ENCODE results near the gene PSMA8.
"Not testable (repeated sequence)": the region's sequence is repeated elsewhere in the genome, so short reads cannot be mapped to it uniquely, and the experiment has no call there.

Gene PSMA8

GRCh38 chr18:26133652-26134051, at the start of gene PSMA8:
Gene PSMA8 (plus strand): TSS chr18:26133869. CDS start chr18:26133966, 97 bp downstream.
- DNase-seq, result no peak

- DNase-seq, result no peak
Measured at GRCh38 chr18:26085056-26085455, 48.6 kb upstream of the PSMA8 start.

GRCh38 chr18:26086959-26087358, 46.7 kb upstream of the PSMA8 start:
- no peak for DNase-seq

DNA sequence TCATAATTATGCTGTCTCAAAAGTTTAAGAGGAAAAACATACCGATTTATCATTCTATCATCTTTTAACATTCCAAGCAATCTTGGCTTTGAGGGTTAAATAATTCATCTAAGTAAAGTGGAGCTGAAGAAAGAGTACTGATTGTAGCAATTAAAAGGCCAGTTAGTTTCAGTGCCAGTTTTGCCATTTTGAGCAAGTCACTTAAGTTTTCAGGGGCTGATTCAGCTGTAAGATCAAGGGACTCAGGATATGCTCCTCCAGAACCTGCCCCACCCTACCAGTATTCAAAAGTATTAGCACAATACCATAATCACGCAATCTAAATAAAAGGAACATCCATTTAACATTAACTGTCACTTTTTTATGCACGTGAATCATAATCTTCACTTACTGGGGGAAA, 45.2 kb upstream of the PSMA8 start:
- DNase-seq, result peak; percentile 55

DNA sequence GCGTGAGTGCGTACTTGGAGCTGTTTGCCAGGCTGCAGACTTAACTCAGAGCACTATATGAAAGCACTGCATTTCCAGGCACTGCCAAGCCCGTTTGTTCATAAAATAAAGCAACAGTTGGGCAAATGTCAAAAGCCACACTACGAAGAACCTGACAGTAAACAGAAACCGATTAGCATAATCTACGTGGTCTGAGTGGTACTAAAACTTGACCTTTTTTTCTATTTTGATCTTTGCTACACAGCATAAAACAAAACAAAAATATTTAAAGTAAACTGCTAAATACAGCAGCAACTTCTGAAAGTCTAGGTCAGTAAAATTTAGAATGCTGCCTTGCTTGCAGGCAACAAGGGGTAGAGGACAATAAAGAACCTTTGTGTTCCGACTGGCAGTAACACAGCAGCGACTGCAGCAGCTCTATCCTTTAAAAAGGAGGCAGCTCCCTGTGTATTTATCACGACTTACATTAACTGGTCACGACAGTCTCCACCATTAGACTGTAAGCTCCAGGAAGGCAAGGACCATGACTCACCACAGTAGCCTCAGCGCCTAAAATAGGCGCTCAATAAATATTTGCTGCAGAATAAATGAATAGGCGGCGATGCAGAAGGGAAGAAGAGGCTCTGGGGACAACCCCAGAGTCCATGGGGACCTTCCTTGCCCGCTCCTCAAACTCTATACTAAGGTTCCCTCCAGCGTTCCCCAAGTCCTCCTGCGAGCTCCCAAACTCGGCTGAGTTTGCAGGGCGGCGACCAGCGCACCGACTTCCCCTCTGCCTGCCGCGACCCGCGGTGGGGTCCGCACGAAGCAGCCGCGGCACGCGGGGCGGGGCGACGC, 44.2 kb upstream of the PSMA8 start:
- peak; percentile 80 for DNase-seq

DNA sequence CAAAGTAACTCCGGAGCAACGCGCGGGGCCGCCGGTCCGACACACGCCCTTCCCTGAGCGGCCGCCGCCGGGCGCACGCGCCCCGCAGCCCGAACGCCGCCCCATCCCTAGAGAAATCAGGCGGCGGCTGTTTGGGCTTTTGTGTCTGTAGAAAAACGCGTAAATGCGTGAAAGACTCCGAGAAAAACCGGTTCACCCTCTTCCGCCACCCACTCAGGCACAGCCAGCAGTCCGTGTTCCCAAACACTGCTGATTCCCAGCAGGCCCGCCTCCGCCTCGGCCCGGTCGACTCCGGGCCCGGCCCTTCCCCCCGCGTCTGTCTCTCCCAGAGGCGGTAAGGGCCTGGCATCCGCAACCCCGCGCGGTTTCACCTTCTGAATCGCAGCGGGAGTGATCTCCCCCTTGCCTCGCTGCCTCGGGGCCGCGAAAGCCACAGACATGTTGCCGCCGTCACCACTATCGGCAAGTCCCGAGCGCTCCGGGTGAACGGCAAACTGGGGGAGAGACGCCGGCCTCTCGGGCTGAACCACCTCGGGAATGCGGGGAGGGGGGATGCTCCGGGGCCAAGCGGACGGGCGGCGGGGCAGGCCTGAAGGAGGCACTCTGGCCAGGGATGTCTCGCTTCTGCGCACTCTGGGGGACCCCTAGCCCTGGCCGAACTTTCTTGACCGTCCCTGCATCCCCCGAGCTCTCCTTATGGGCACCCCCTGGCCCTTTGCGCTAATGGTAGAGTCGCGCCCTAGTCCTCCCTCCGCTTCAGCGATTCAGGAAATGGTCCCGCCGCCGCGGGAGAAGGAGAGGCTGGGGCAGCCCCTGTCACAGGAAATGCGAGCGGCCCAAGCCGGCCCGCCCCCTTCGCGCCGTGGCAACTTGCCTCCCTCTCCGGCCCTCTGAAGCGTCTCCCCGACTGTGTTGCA, 43.3 kb upstream of the PSMA8 start, which contains the start of gene SS18:
Gene SS18 (minus strand): TSS at position 484 of the 917 bp plus-strand sequence. CDS start 44 bp downstream, at position 440.
- DNase-seq, result peak; percentile 98

- peak; percentile 95 for DNase-seq
Measured at GRCh38 chr18:26091047-26091630, 42.5 kb upstream of the PSMA8 start.

- peak; percentile 25 for DNase-seq
Measured at GRCh38 chr18:26096852-26097251, 36.8 kb upstream of the PSMA8 start.

GRCh38 chr18:26097563-26097962, 36.1 kb upstream of the PSMA8 start:
- DNase-seq, result no peak

GRCh38 chr18:26103579-26103978, 30.1 kb upstream of the PSMA8 start:
- peak; percentile 75 for DNase-seq

- no peak for DNase-seq
Measured at GRCh38 chr18:26104035-26104434, 29.6 kb upstream of the PSMA8 start.

DNA sequence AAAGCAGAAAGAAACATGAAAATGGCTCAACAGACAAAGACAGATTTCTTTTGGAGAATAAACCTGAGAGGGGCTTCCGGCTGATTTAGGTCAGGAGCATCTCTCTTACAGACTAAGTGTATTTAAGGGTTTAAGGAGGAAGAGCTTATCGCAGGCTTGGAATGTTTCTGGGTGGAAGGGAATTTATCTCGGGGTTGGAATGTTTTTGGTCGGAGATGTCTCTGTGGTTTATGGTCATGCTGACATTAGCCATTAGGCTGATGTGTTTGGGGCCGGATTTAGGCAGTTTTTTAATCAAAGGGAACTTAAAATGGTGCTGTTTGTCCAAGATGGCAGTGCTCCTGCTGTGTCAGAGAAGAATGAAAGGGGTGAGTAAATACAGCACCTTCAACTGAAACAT, 14.4 kb upstream of the PSMA8 start:
- no peak for DNase-seq

DNA sequence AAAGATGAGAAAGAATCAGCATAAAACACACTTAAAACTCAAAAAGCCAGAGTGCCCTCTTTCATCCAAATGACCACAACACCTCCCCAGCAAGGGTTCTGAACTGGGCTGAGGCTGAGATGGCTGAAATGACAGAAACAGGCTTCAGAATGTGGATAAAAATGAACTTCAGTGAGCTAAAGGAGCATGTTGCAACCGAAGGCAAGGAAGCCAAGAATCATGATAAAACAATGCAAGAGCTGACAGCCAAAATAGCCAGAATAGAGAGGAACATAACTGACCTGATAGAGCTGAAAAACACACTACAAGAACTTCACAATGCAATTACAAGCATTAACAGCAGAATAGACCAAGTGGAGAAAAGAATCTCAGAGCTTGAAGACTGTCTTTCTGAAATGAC, 12.2 kb upstream of the PSMA8 start:
- DNase-seq, result peak; percentile 56

DNA sequence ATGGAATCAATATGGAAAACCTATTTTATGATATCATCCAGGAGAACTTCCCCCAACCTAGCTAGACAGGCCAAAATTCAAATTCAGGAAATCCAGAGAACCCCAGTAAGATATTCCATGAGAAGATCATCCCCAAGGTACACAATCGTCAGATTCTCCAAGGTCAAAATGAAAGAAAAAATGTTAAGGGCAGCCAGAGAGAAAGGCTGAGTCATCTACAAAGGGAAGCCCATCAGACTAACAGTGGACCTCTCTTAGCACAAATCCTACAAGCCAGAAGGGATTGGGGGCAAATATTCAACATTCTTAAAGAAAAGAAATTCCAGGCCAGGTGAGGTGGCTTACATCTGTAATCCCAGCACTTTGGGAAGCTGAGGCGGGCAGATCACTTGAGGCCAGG, 11.7 kb upstream of the PSMA8 start:
- DNase-seq, result peak; percentile 52

DNA sequence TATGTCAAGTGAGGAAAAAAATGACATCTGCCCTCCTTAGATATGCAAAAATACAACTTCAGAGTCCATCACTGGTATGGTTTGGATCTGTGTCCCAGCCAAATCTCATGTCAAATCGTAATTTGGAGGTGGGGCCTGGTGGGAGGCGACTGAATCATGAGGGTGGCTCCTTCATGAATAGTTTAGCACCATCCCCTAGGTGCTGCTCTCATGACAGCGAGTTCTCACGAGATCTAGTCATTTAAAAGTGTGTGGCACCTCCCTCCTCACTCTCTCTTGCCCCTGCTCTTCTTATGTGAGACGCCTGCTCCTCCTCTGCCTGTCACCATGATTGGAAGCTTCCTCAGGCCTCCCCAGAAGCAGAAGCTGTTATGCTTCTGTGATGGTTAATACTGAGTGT, 5.9 kb upstream of the PSMA8 start:
- no peak for DNase-seq

DNA sequence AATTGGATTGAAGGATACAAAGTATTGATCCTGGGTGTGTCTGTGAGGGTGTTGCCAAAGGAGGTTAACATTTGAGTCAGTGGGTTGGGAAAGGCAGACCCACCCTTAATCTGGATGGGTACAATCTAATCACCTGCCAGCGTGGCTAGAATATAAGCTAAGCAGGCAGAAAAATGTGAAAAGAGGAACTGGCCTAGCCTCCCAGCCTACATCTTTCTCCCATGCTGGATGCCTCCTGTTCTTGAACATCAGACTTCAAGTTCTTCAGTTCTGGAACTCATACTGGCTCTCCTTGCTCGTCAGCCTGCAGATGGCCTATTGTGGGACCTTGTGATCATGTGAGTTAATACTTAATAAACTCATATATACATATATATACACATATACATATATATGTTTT, 5.5 kb upstream of the PSMA8 start:
- peak; percentile 36 for DNase-seq

GRCh38 chr18:26134107-26134506, 438 bp downstream of the PSMA8 start:
- DNase-seq, result no peak

- no peak for DNase-seq
Measured at GRCh38 chr18:26135548-26135947, 1.9 kb downstream of the PSMA8 start.

DNA sequence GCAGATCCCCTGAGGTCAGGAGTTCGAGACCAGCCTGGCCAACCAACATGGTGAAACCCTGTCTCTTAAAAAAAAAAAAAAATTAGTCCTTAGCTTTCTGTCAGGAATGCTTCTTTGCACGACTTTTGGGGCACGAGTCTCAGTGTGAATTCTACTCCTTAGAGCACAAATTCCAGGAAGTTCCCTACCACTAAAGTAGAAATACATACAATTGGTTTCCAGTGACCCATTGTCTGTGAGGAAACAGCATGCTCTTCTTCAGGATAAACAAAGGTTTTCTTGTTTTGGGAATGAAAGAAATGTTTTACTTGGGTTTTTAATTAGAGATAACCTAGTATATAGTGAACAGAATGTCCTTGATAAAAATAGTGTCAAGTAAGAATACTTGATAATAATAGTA, 23.7 kb downstream of the PSMA8 start:
- DNase-seq, result no peak

GRCh38 chr18:26159353-26159752, 25.7 kb downstream of the PSMA8 start:
- DNase-seq, result peak; percentile 63

- DNase-seq, result no peak
Measured at GRCh38 chr18:26164571-26164970, 30.9 kb downstream of the PSMA8 start.

- DNase-seq, result not testable (repeated sequence)
Measured at GRCh38 chr18:26167592-26167991, 33.9 kb downstream of the PSMA8 start.

DNA sequence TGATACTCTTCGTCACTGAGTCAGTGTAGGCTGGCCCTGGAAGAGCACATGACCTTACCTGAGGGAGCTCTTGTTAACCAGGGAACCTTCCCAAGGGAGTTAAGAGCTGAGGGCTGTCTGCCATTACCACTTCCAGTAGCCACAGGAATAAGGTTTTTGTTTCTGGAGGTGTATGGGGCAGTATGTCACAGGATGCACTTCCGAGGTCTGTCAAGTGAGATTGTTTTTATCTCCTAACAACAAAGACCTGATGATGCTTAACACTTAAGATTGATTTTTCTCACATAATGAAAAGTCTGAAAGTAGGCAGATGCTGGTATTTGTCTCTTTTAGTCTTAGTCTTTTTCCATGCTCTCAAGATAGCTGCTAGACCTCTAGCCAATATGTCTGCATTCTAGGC, 41.8 kb downstream of the PSMA8 start:
- DNase-seq, result no peak
